CD4-positive, alpha-beta T cell (primary cell): Measurements from ENCODE around the gene NUDT22. TPM values are rescaled to one million over a fixed set of nuclear protein-coding genes. Genes with fewer than 3 reads are reported as not detected.

Experiments
- ATAC-seq: fragments of 200-7000 bp; cut with Tn5 transposase; one replicate; pipeline ENCODE4 v1.10.0; 2022; ENCODE audit warnings: mild to moderate bottlenecking; ENCODE audit not compliant: poor library complexity
- CTCF ChIA-PET: fragments of 350-600 bp; sonication (Branson Sonifier 250); formaldehyde crosslinking; loops from one replicate; lab custom pipeline; 2021; ENCODE audit warnings: antibody characterized with exemption, inconsistent platforms; lab: Charles Lee
- POLR2A ChIA-PET: fragments of 350-600 bp; sonication (Branson Sonifier 250); formaldehyde crosslinking; loops from one replicate; lab custom pipeline; 2021; ENCODE audit warnings: antibody characterized with exemption, inconsistent platforms; lab: Charles Lee
- DNase-seq, 14 experiments: peaks; one replicate each; pipeline ENCODE4 v3.0.0-alpha.2; 2013 to 2020; ENCODE audit warnings: mixed read lengths in 2 of 14
- H3K27ac ChIP-seq, 2 donors: one replicate each; pipeline versions ENCODE4 v1.5.1 to v1.7.0; 2013; ENCODE audit warnings: low read length in 2 of 2, low read depth in 1 of 2, mild to moderate bottlenecking in 1 of 2
- H3K27me3 ChIP-seq, 2 experiments: 1 replicate in 1 of 2; 2 replicates in 1 of 2; pipeline versions ENCODE4 v1.6.1 to v1.7.0; 2013; ENCODE audit warnings: low read length in 2 of 2, control low read depth in 1 of 2, mild to moderate bottlenecking in 1 of 2, moderate library complexity in 1 of 2; ENCODE audit not compliant: insufficient read depth in 2 of 2, control insufficient read depth in 1 of 2
- H3K36me3 ChIP-seq: one replicate; pipeline ENCODE4 v1.6.1; 2013; ENCODE audit warnings: low read length, control low read depth; ENCODE audit not compliant: insufficient read depth
- H3K4me1 ChIP-seq: one replicate; pipeline ENCODE4 v1.6.1; 2013; ENCODE audit warnings: low read length, control low read depth; ENCODE audit not compliant: insufficient read depth
- H3K4me3 ChIP-seq: one replicate; pipeline ENCODE4 v1.5.1; 2013; ENCODE audit warnings: mild to moderate bottlenecking, low read length, moderate library complexity
- H3K9me3 ChIP-seq, 2 experiments: 1 replicate in 1 of 2; 2 replicates in 1 of 2; pipeline versions ENCODE4 v1.6.1 to v1.7.0; 2013; ENCODE audit warnings: low read length in 2 of 2, mild to moderate bottlenecking in 2 of 2, control low read depth in 1 of 2, moderate library complexity in 1 of 2; ENCODE audit not compliant: control insufficient read depth in 1 of 2, insufficient read depth in 1 of 2
- H3K27ac Mint-ChIP-seq: one replicate; pipeline ENCODE4 v1.8.0; 2020; ENCODE audit warnings: mixed read lengths
- H3K27me3 Mint-ChIP-seq: one replicate; pipeline ENCODE4 v1.8.0; 2021; ENCODE audit warnings: mixed read lengths
- H3K36me3 Mint-ChIP-seq: one replicate; pipeline ENCODE4 v1.8.0; 2021; ENCODE audit warnings: low read depth, mixed read lengths
- H3K4me1 Mint-ChIP-seq: one replicate; pipeline ENCODE4 v1.8.0; 2021; ENCODE audit warnings: low read depth, mixed read lengths
- H3K4me3 Mint-ChIP-seq: one replicate; pipeline ENCODE4 v1.8.0; 2020; ENCODE audit warnings: mild to moderate bottlenecking, mixed read lengths
- H3K9me3 Mint-ChIP-seq: one replicate; pipeline ENCODE4 v1.8.0; 2020; ENCODE audit warnings: mixed read lengths
- intact Hi-C, 2 experiments: fragments of 100-400 bp; cut with DNase I in 1 of 2; cut with micrococcal nuclease in 1 of 2; formaldehyde crosslinking; loops; one replicate each; pipeline versions ENCODE4 v1.15.1 to v1.9.0; 2023 to 2025; cut with DNase I, micrococcal nuclease
- total RNA-seq, 174 experiments: library from RNA in 2 of 174; stranded (reverse) in 2 of 174; gene quantifications; one replicate each; pipeline ENCODE4 v1.2.3 and lab custom pipeline; 2021 to 2026
- TF ChIP-seq, protein P1 (sequence below): fragments of 200-600 bp; IDR thresholded peaks from one replicate; pipeline ENCODE4 v1.8.0; 2022; ENCODE audit warnings: antibody characterized with exemption, mild to moderate bottlenecking

NUDT22 gene
- total RNA-seq, 2 experiments from 2014 or later: 26.8 to 26.9 TPM

DNA sequence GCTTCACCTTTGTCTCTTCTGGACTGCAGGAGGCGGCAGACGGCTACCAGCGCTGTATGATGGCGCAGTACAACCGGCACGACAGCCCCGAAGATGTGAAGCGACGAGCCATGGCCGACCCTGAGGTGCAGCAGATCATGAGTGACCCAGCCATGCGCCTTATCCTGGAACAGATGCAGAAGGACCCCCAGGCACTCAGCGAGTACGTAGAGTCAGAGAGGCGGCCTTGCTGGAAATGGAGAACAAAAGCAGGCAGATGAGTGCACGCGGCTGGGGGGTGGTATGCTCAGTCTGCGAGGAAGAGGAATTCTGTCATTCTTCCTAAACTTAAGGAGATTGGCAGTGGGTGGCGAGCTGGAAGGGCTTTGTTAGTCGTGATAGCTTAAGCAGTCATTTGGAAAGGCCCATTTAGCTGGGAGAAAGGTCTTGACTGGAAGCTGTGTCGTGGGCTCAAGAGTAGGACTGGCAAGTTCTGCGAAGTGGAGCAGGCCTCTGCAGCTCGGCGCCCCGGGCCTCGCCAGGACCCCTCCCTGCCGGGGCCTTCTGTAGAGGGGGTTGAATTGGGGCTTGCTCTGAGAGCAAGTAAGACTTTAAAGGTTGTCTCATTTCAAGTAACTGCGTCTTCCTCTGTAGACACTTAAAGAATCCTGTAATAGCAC is 22.5 kb upstream of the NUDT22 start:
- H3K27ac ChIP-seq: no peak overlapping the region
- Mint-ChIP-seq H3K4me3 (peak overlapping the region; percentile 31), H3K27me3 (no peaks in the 10 kb centered on the region), H3K36me3 (peaks cover 78% of the 10 kb centered on the region), H3K9me3 (no peaks in the 10 kb centered on the region), H3K4me1 (peaks cover 42% of the 10 kb centered on the region), H3K27ac (no peak overlapping the region)
- ATAC-seq: no peak
- DNase-seq: no peak
- ChIA-PET CTCF (interaction anchor here (1.2 to 5.4 kb wide), 11 partner anchors 14 to 203 kb away, joined by 3 to 123 read pairs (median 9); partner anchors contain the start of genes CATSPERZ, ESRRA, FKBP2 and NUDT22), POLR2A (interaction anchor here (1.2 to 7.1 kb wide), 5 partner anchors 21 to 81 kb away, joined by 3 to 116 read pairs (median 12); partner anchors contain the start of genes BAD, FKBP2, GPR137 and NUDT22)
- TF ChIP-seq, protein P1, sequence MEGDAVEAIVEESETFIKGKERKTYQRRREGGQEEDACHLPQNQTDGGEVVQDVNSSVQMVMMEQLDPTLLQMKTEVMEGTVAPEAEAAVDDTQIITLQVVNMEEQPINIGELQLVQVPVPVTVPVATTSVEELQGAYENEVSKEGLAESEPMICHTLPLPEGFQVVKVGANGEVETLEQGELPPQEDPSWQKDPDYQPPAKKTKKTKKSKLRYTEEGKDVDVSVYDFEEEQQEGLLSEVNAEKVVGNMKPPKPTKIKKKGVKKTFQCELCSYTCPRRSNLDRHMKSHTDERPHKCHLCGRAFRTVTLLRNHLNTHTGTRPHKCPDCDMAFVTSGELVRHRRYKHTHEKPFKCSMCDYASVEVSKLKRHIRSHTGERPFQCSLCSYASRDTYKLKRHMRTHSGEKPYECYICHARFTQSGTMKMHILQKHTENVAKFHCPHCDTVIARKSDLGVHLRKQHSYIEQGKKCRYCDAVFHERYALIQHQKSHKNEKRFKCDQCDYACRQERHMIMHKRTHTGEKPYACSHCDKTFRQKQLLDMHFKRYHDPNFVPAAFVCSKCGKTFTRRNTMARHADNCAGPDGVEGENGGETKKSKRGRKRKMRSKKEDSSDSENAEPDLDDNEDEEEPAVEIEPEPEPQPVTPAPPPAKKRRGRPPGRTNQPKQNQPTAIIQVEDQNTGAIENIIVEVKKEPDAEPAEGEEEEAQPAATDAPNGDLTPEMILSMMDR: no peak
- peaks cover 53% of the 10 kb centered on the region for H3K36me3 ChIP-seq
- intact Hi-C loops: loop anchor here (1.0 to 5.0 kb wide), 6 partner anchors 17 to 449 kb away; partner anchors contain the start of genes STIP1 (in 2 of the 2) and PLCB3 (in 1 of the 2)
- H3K27me3 ChIP-seq: no peaks in the 10 kb centered on the region
- H3K4me1 ChIP-seq: peaks cover 40% of the 10 kb centered on the region
- no peaks in the 10 kb centered on the region for H3K9me3 ChIP-seq
- H3K4me3 ChIP-seq: no peak overlapping the region

DNA sequence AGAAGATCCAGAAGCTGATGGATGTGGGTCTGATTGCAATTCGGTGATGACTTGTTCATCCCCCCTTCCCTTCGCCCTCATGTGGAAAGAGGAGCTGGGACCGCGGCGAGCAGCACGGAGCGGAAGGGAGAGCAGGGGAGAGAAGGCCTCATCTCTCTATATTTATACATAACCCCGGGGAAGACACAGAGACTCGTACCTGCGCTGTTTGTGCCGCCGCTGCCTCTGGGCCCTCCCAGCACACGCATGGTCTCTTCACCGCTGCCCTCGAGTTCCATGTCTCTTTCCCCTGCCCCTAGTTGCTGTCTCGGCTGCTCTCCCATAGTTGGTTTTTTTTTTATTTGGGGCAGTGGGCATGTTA is 22.0 kb upstream of the NUDT22 start:
- intact Hi-C loops: loop anchor here (1.0 to 5.0 kb wide), 6 partner anchors 17 to 448 kb away; partner anchors contain the start of genes STIP1 (in 2 of the 2) and PLCB3 (in 1 of the 2)
- H3K4me1 Mint-ChIP-seq: peaks cover 48% of the 10 kb centered on the region
- Histone ChIP-seq H3K36me3 (peaks cover 53% of the 10 kb centered on the region), H3K27ac (no peak overlapping the region), H3K9me3 (no peaks in the 10 kb centered on the region), H3K27me3 (no peaks in the 10 kb centered on the region), H3K4me1 (peaks cover 45% of the 10 kb centered on the region), H3K4me3 (no peak overlapping the region)
- TF ChIP-seq, protein P1: no peak
- H3K27ac Mint-ChIP-seq: peak overlapping the region; percentile 78
- no peaks in the 10 kb centered on the region for H3K27me3 Mint-ChIP-seq
- DNase-seq: peak in 1 of 14 experiments; percentile 26
- POLR2A ChIA-PET: interaction anchor here (0.7 to 7.1 kb wide), 16 partner anchors 11 to 113 kb away, joined by 3 to 116 read pairs (median 20); partner anchors contain the start of genes BAD, CATSPERZ, DNAJC4 and ESRRA
- H3K9me3 Mint-ChIP-seq: no peaks in the 10 kb centered on the region
- H3K36me3 Mint-ChIP-seq: peaks cover 80% of the 10 kb centered on the region
- H3K4me3 Mint-ChIP-seq: no peak overlapping the region
- CTCF ChIA-PET: interaction anchor here (0.6 to 5.4 kb wide), 29 partner anchors 9 to 204 kb away, joined by 3 to 123 read pairs (median 5); partner anchors contain the start of genes BAD, CATSPERZ, ESRRA and FKBP2
- ATAC-seq: no peak

DNA sequence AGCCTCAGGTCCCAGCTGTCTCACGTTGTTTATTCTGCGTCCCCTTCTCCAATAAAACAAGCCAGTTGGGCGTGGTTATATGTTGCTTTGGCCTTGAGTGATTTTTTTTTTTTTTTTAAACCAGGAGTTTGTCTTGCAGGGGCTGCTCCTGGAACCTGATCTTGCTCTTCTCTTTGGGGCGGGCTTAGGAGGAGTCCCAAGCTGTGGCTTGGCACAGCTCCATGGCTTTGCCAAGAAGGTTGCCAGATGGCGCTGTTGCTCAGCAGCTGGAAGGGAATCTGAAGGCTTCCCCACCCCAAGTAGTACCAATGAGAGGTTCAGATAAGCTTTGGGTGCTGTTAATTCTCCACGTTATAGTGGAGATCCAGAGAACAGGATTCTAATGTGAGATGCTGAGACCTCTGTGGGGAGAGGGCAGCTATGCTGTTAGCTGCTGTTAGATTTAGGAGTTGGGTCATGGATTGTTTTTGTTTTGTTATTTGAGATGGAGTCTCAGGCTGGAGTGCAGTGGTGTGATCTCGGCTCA is 21.5 kb upstream of the NUDT22 start:
- no peaks in the 10 kb centered on the region for H3K27me3 ChIP-seq
- DNase-seq (peak; percentile 77 to 95 (median 84)), ATAC-seq (peak; percentile 63)
- H3K4me1 Mint-ChIP-seq: peaks cover 49% of the 10 kb centered on the region
- H3K27me3 Mint-ChIP-seq: no peaks in the 10 kb centered on the region
- no peaks in the 10 kb centered on the region for H3K9me3 ChIP-seq
- no peaks in the 10 kb centered on the region for H3K9me3 Mint-ChIP-seq
- ChIA-PET CTCF (interaction anchor here (0.6 to 5.4 kb wide), 31 partner anchors 9 to 204 kb away, joined by 3 to 123 read pairs (median 5); partner anchors contain the start of genes BAD, CATSPERZ, ESRRA and FKBP2), POLR2A (interaction anchor here (0.7 to 7.1 kb wide), 17 partner anchors 10 to 113 kb away, joined by 3 to 116 read pairs (median 12); partner anchors contain the start of genes BAD, CATSPERZ, DNAJC4 and ESRRA)
- intact Hi-C loops: loop anchor here (1.0 to 5.0 kb wide), 6 partner anchors 18 to 448 kb away; partner anchors contain the start of genes STIP1 (in 2 of the 2) and PLCB3 (in 1 of the 2)
- no peak overlapping the region for H3K27ac ChIP-seq
- TF ChIP-seq, protein P1: peak; percentile 69
- H3K4me3 Mint-ChIP-seq: peak overlapping the region; percentile 93
- peaks cover 84% of the 10 kb centered on the region for H3K36me3 Mint-ChIP-seq
- peaks cover 50% of the 10 kb centered on the region for H3K4me1 ChIP-seq
- peaks cover 58% of the 10 kb centered on the region for H3K36me3 ChIP-seq
- peak overlapping the region; percentile 78 for H3K27ac Mint-ChIP-seq
- no peak overlapping the region for H3K4me3 ChIP-seq
